ENCODE results near the gene TTLL11.

Gene TTLL11

GRCh38 chr9:122113574-122113973 is 20.5 kb upstream of the TTLL11 start:
- Histone ChIP-seq H2AFZ (no peak overlapping the region), H3K4me3 (ENCODE audit: low read depth, low read length) (no peak overlapping the region), H3K9ac (no peak overlapping the region), H3K4me1 (no peaks in the 10 kb centered on the region), H3K9me3 (ENCODE audit: control insufficient read depth, low read length) (no peaks in the 10 kb centered on the region), H3K4me2 (ENCODE audit: low read length) (no peak overlapping the region), H3K79me2 (no peaks in the 10 kb centered on the region), H3K36me3 (ENCODE audit: control insufficient read depth, insufficient read depth, low read length) (no peaks in the 10 kb centered on the region), H3K27me3 (ENCODE audit: control insufficient read depth, insufficient read depth, low read length) (no peaks in the 10 kb centered on the region), H3K27ac (no peak overlapping the region)
- TF ChIP-seq, protein P1, sequence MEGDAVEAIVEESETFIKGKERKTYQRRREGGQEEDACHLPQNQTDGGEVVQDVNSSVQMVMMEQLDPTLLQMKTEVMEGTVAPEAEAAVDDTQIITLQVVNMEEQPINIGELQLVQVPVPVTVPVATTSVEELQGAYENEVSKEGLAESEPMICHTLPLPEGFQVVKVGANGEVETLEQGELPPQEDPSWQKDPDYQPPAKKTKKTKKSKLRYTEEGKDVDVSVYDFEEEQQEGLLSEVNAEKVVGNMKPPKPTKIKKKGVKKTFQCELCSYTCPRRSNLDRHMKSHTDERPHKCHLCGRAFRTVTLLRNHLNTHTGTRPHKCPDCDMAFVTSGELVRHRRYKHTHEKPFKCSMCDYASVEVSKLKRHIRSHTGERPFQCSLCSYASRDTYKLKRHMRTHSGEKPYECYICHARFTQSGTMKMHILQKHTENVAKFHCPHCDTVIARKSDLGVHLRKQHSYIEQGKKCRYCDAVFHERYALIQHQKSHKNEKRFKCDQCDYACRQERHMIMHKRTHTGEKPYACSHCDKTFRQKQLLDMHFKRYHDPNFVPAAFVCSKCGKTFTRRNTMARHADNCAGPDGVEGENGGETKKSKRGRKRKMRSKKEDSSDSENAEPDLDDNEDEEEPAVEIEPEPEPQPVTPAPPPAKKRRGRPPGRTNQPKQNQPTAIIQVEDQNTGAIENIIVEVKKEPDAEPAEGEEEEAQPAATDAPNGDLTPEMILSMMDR (IDR thresholded peaks at IDR 0.05), result no peak

DNA sequence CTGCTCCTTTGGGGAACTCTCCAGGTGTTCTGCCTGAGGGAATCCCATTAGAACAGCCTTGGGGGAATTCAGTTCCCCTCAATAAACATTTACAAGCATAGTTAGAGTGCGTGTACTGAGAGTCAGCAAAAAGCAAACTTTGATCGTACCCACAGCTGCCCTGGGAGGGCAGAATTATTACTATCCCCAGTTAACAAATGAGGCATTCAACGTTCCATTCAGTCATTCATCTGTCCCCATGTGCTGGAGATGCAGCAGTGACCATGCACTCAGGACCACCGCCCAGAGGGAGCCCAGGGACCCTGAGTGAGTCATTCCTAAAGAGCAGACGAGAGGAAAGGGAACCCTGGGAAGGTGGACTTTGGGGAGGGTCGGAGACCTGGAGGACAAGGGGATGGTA is 19.1 kb upstream of the TTLL11 start:
- no peak overlapping the region for H3K9ac ChIP-seq
- H3K4me1 ChIP-seq, result no peaks in the 10 kb centered on the region
- no peak overlapping the region for H3K27ac ChIP-seq
- H3K4me3 ChIP-seq (ENCODE audit: low read depth, low read length), result no peak overlapping the region
- TF ChIP-seq, protein P1 (IDR thresholded peaks at IDR 0.05), result no peak
- no peaks in the 10 kb centered on the region for H3K36me3 ChIP-seq (ENCODE audit: control insufficient read depth, insufficient read depth, low read length)
- H3K27me3 ChIP-seq (ENCODE audit: control insufficient read depth, insufficient read depth, low read length), result no peaks in the 10 kb centered on the region
- H2AFZ ChIP-seq, result no peak overlapping the region
- no peaks in the 10 kb centered on the region for H3K9me3 ChIP-seq (ENCODE audit: control insufficient read depth, low read length)
- no peaks in the 10 kb centered on the region for H3K79me2 ChIP-seq
- no peak overlapping the region for H3K4me2 ChIP-seq (ENCODE audit: low read length)

- no peaks in the 10 kb centered on the region for H3K36me3 ChIP-seq (ENCODE audit: control insufficient read depth, insufficient read depth, low read length)
- H3K27me3 ChIP-seq (ENCODE audit: control insufficient read depth, insufficient read depth, low read length), result no peaks in the 10 kb centered on the region
- H2AFZ ChIP-seq, result no peak overlapping the region
- H3K79me2 ChIP-seq, result no peaks in the 10 kb centered on the region
- H3K4me1 ChIP-seq, result no peaks in the 10 kb centered on the region
- TF ChIP-seq, protein P1 (IDR thresholded peaks at IDR 0.05), result no peak
- no peak overlapping the region for H3K4me2 ChIP-seq (ENCODE audit: low read length)
- no peak overlapping the region for H3K9ac ChIP-seq
- no peak overlapping the region for H3K27ac ChIP-seq
- no peaks in the 10 kb centered on the region for H3K9me3 ChIP-seq (ENCODE audit: control insufficient read depth, low read length)
- no peak overlapping the region for H3K4me3 ChIP-seq (ENCODE audit: low read depth, low read length)
Observed at GRCh38 chr9:122111413-122112085, 18.4 kb upstream of the TTLL11 start.

GRCh38 chr9:122110100-122110833 is 17.2 kb upstream of the TTLL11 start:
- Histone ChIP-seq H3K36me3 (ENCODE audit: control insufficient read depth, insufficient read depth, low read length) (no peaks in the 10 kb centered on the region), H3K27ac (no peak overlapping the region), H3K79me2 (no peaks in the 10 kb centered on the region), H3K9me3 (ENCODE audit: control insufficient read depth, low read length) (no peaks in the 10 kb centered on the region), H3K27me3 (ENCODE audit: control insufficient read depth, insufficient read depth, low read length) (no peaks in the 10 kb centered on the region), H3K9ac (no peak overlapping the region), H3K4me3 (ENCODE audit: low read depth, low read length) (no peak overlapping the region), H3K4me1 (no peaks in the 10 kb centered on the region), H3K4me2 (ENCODE audit: low read length) (no peak overlapping the region), H2AFZ (no peak overlapping the region)
- TF ChIP-seq, protein P1 (IDR thresholded peaks at IDR 0.05), result no peak
